HCT116 (cell line): ENCODE results near the gene ROR2. TPM values are rescaled to one million over a fixed set of nuclear protein-coding genes. Genes with fewer than 3 reads are reported as not detected.

ENCODE experiments used
- ATAC-seq: fragments of 200-7000 bp; cut with Tn5 transposase; 2 replicates; pipeline ENCODE4 v1.9.1; 2020; ENCODE audit warnings: mild to moderate bottlenecking, moderate library complexity
- BruUV-seq: library from RNA; stranded (reverse); fragments of 400-500 nt; replicated peaks from 2 replicates; lab custom pipeline; 2021; lab: Mats Ljungman, UMichigan
- CTCF ChIA-PET: fragments of 300-600 bp; sonication (Branson Sonifier 250); formaldehyde crosslinking; loops from one replicate; lab custom pipeline; 2021; ENCODE audit warnings: antibody characterized with exemption; lab: Charles Lee
- POLR2A ChIA-PET: fragments of 300-600, 350-600 bp; sonication (Branson Sonifier 250); formaldehyde crosslinking; loops from one replicate; lab custom pipeline; 2021; ENCODE audit warnings: antibody characterized with exemption; lab: Charles Lee
- RAD21 ChIA-PET, 2 experiments: fragments of 300-600 bp; sonication (Branson Sonifier 250); formaldehyde crosslinking; loops; one replicate each; lab custom pipeline; 2023; ENCODE audit warnings: low total read pairs in 2 of 2; ENCODE audit not compliant: uncharacterized antibody in 2 of 2, unreplicated experiment in 2 of 2, low non-redundant PET in 1 of 2; lab: Charles Lee
- DNase-seq: peaks from one replicate; pipeline ENCODE4 v3.0.0-alpha.2; 2010; ENCODE audit warnings: low read depth, low spot score
- H2AFZ ChIP-seq: fragments of 200-600 bp; shearing (Covaris generic), sonication (generic); 2 replicates; pipeline ENCODE4 v1.6.1; 2017; ENCODE audit warnings: low read depth, mixed run types, mixed read lengths, antibody characterized with exemption, low read length; ENCODE audit not compliant: poor library complexity, severe bottlenecking
- H3K27ac ChIP-seq: 2 replicates; pipeline ENCODE4 v1.5.1; 2012; ENCODE audit warnings: low read depth, low read length
- H3K27me3 ChIP-seq: fragments of 200-600 bp; sonication (generic); 2 replicates; pipeline ENCODE4 v1.6.1; 2016; ENCODE audit warnings: mixed run types, low read length, mixed read lengths; ENCODE audit not compliant: insufficient read depth
- H3K36me3 ChIP-seq, 2 experiments: fragments of 200-500 bp in 1 of 2; fragments of 200-600 bp in 1 of 2; sonication (Bioruptor generic) in 1 of 2; sonication (generic) in 1 of 2; 2 replicates each; pipeline versions ENCODE4 v1.5.1 to v1.6.1; 2014 to 2016; ENCODE audit warnings: low read length in 2 of 2, inconsistent platforms in 1 of 2, mixed read lengths in 1 of 2, mixed run types in 1 of 2; ENCODE audit not compliant: insufficient read depth in 2 of 2, control insufficient read depth in 1 of 2
- H3K4me1 ChIP-seq, 2 experiments: fragments of 200-600 bp in 1 of 2; sonication (generic) in 1 of 2; 2 replicates each; pipeline versions ENCODE4 v1.5.1 to v1.6.1; 2012 to 2017; ENCODE audit warnings: low read length in 2 of 2, inconsistent platforms in 1 of 2, mild to moderate bottlenecking in 1 of 2, mixed read lengths in 1 of 2, mixed run types in 1 of 2, moderate library complexity in 1 of 2; ENCODE audit not compliant: insufficient read depth in 2 of 2, control insufficient read depth in 1 of 2
- H3K4me2 ChIP-seq: fragments of 200-600 bp; sonication (generic); 2 replicates; pipeline ENCODE4 v1.6.1; 2017; ENCODE audit warnings: mixed run types, low read length, mixed read lengths
- H3K4me3 ChIP-seq, 2 experiments: fragments of 200-600 bp in 1 of 2; sonication (generic) in 1 of 2; replicated peaks in 1 of 2; 2 replicates each; pipeline ENCODE4 v1.5.1; 2011 to 2016; ENCODE audit warnings: low read length in 2 of 2, control low read depth in 1 of 2, low read depth in 1 of 2, mild to moderate bottlenecking in 1 of 2, mixed read lengths in 1 of 2, mixed run types in 1 of 2
- H3K79me2 ChIP-seq: fragments of 200-600 bp; sonication (generic); 2 replicates; pipeline ENCODE4 v1.6.1; 2017; ENCODE audit warnings: mild to moderate bottlenecking, mixed run types, low read length, moderate library complexity, mixed read lengths; ENCODE audit not compliant: insufficient read depth
- H3K9ac ChIP-seq: fragments of 200-600 bp; sonication (generic); 2 replicates; pipeline ENCODE4 v1.6.1; 2016; ENCODE audit warnings: low read length, mixed read lengths
- H3K9me2 ChIP-seq: fragments of 200-600 bp; sonication (generic), shearing (Covaris generic); 2 replicates; pipeline ENCODE4 v1.6.1; 2017; ENCODE audit warnings: mixed run types, mild to moderate bottlenecking, moderate library complexity; ENCODE audit not compliant: insufficient read depth
- H3K9me3 ChIP-seq, 2 experiments: fragments of 200-500 bp in 1 of 2; fragments of 200-600 bp in 1 of 2; sonication (Bioruptor generic) in 1 of 2; sonication (generic) in 1 of 2; 2 replicates each; pipeline ENCODE4 v1.6.1; 2014 to 2017; ENCODE audit warnings: low read length in 2 of 2, mixed read lengths in 2 of 2, inconsistent platforms in 1 of 2, low read depth in 1 of 2, mild to moderate bottlenecking in 1 of 2, mixed run types in 1 of 2, moderate library complexity in 1 of 2; ENCODE audit not compliant: control insufficient read depth in 1 of 2, insufficient read depth in 1 of 2
- H4K20me1 ChIP-seq: fragments of 200-600 bp; sonication (generic), shearing (Covaris generic); 2 replicates; pipeline ENCODE4 v1.6.1; 2017; ENCODE audit warnings: mixed run types, mild to moderate bottlenecking, moderate library complexity; ENCODE audit not compliant: insufficient read depth
- ATF3 ChIP-seq: IDR thresholded peaks from 2 replicates; pipeline ENCODE4 v1.6.1; 2012
- CBX3 ChIP-seq: IDR thresholded peaks from 2 replicates; pipeline ENCODE4 v1.6.1; 2012; ENCODE audit warnings: low read depth
- CEBPB ChIP-seq: IDR thresholded peaks from 2 replicates; pipeline ENCODE4 v1.6.1; 2012; ENCODE audit warnings: low read depth
- EGR1 ChIP-seq: IDR thresholded peaks from 2 replicates; pipeline ENCODE4 v1.6.1; 2012; ENCODE audit warnings: low read depth
- ELF1 ChIP-seq: IDR thresholded peaks from 2 replicates; pipeline ENCODE4 v1.6.1; 2012; ENCODE audit warnings: low read depth, borderline replicate concordance
- JUND ChIP-seq: IDR thresholded peaks from 2 replicates; pipeline ENCODE4 v1.6.1; 2012
- MAX ChIP-seq: IDR thresholded peaks from 2 replicates; pipeline ENCODE4 v1.6.1; 2012
- SIN3A ChIP-seq: IDR thresholded peaks from 2 replicates; pipeline ENCODE4 v1.6.1; 2012; ENCODE audit warnings: low read depth
- ZNF274 ChIP-seq: fragments of 200-500 bp; sonication (Bioruptor generic); IDR thresholded peaks from 2 replicates; pipeline ENCODE4 v1.6.1; 2014; ENCODE audit warnings: mild to moderate bottlenecking, low read depth, low read length, inconsistent platforms
- intact Hi-C: fragments of 100-400 bp; cut with micrococcal nuclease; formaldehyde crosslinking; loops from 2 replicates; pipeline ENCODE4 v1.10.0; 2022
- total RNA-seq: library from RNA; stranded (reverse); gene quantifications from one replicate; pipeline ENCODE4 v1.2.1, GENCODE V29; 2021; ENCODE audit not compliant: unreplicated experiment
- TF ChIP-seq, protein P1 (sequence below): IDR thresholded peaks from 2 replicates; pipeline ENCODE4 v1.6.1; 2012; ENCODE audit warnings: low read depth

Gene ROR2
- total RNA-seq, 1 experiment from 2014 or later: 15.7 TPM

DNA sequence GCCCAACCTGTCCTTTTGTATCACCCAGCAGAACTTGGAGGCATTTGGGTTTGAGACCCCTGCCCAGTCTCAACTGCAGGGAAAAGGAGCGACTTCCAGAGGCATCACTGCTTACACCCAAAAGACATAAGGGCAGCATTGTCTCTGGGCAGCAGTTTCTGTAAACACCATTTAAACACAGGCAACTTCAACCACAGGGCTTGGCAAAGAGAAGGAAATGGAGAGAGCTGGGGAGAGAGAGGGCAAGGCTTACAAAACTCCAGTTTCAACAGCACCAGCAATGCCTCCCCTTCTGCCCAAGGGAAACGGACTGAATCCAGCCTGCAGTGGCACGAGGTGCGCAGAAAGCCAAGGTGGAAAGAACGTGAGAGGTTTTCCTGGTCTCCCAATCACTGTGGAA is 147.6 kb downstream of the ROR2 start:
- no peaks in the 10 kb centered on the region for H3K27me3 ChIP-seq
- POLR2A ChIA-PET: no interaction called here
- no TSS peak for BruUV-seq

DNA sequence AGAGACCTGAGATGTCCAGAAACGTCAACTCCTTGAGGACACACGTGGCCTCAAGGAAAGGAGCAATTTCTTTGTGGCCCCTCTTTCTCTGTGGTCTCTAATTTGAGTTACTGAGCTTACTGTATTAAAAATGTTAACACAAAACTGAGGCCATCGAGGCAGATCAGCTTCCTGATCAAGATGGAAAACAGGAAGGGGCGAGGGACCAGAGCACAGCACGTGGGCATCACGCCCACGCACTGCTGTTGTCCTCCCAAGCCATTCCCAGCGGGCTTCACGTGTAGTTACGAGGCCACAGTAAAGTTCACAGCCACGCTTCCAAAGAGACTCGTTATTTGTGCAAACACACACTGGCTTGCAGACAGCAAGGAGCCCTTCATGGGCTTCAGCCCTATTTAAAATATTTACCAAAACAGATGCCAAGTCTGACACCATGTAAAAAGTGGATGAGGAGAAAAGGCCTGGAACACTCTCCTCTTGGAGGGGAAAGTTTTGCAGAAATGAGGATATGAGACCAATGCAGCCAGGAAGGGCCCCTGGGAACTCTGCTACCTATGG is 149.5 kb downstream of the ROR2 start:
- H3K4me2 ChIP-seq: no peak overlapping the region
- no peaks in the 10 kb centered on the region for H3K9me3 ChIP-seq
- no peak overlapping the region for H3K9ac ChIP-seq
- H3K27ac ChIP-seq: no peak overlapping the region
- H3K9me2 ChIP-seq: no peaks in the 10 kb centered on the region
- ATAC-seq (no peak), DNase-seq (no peak)
- BruUV-seq: no TSS peak
- ChIA-PET CTCF (no interaction called here), POLR2A (no interaction called here), RAD21 (no interaction called here)
- no peaks in the 10 kb centered on the region for H3K36me3 ChIP-seq
- H3K4me3 ChIP-seq: no peak overlapping the region
- intact Hi-C loops: no loop called here
- peaks cover 25 to 38% of the 10 kb centered on the region in 2 experiments for H3K4me1 ChIP-seq
- H3K27me3 ChIP-seq: no peaks in the 10 kb centered on the region
- TF ChIP-seq CEBPB: no peak
- TF ChIP-seq ZNF274: no peak
- no peak for TF ChIP-seq CBX3
- no peak for TF ChIP-seq JUND
- no peak for TF ChIP-seq ATF3
- TF ChIP-seq, protein P1, sequence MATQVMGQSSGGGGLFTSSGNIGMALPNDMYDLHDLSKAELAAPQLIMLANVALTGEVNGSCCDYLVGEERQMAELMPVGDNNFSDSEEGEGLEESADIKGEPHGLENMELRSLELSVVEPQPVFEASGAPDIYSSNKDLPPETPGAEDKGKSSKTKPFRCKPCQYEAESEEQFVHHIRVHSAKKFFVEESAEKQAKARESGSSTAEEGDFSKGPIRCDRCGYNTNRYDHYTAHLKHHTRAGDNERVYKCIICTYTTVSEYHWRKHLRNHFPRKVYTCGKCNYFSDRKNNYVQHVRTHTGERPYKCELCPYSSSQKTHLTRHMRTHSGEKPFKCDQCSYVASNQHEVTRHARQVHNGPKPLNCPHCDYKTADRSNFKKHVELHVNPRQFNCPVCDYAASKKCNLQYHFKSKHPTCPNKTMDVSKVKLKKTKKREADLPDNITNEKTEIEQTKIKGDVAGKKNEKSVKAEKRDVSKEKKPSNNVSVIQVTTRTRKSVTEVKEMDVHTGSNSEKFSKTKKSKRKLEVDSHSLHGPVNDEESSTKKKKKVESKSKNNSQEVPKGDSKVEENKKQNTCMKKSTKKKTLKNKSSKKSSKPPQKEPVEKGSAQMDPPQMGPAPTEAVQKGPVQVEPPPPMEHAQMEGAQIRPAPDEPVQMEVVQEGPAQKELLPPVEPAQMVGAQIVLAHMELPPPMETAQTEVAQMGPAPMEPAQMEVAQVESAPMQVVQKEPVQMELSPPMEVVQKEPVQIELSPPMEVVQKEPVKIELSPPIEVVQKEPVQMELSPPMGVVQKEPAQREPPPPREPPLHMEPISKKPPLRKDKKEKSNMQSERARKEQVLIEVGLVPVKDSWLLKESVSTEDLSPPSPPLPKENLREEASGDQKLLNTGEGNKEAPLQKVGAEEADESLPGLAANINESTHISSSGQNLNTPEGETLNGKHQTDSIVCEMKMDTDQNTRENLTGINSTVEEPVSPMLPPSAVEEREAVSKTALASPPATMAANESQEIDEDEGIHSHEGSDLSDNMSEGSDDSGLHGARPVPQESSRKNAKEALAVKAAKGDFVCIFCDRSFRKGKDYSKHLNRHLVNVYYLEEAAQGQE: no peak
- no peak for TF ChIP-seq EGR1
- H3K79me2 ChIP-seq: peaks cover 5% of the 10 kb centered on the region; the same call in 1 of the 2 replicates
- H2AFZ ChIP-seq: no peak overlapping the region
- no peaks in the 10 kb centered on the region for H4K20me1 ChIP-seq

More for the DNA sequence above, 147.6 kb downstream of the ROR2 start:
- no peaks in the 10 kb centered on the region for H3K36me3 ChIP-seq
- TF ChIP-seq SIN3A (no peak), MAX (no peak), ELF1 (no peak)
- peaks cover 15 to 27% of the 10 kb centered on the region in 2 experiments for H3K4me1 ChIP-seq
- H2AFZ ChIP-seq: no peak overlapping the region
- intact Hi-C loops: no loop called here
- ATAC-seq (no peak), DNase-seq (no peak)
- no peak overlapping the region for H3K4me2 ChIP-seq
- no peak overlapping the region for H3K27ac ChIP-seq
- no peak overlapping the region for H3K4me3 ChIP-seq
- no peaks in the 10 kb centered on the region for H4K20me1 ChIP-seq
- no peak overlapping the region for H3K9ac ChIP-seq
- no peaks in the 10 kb centered on the region for H3K9me2 ChIP-seq
- no peaks in the 10 kb centered on the region for H3K9me3 ChIP-seq
- CTCF ChIA-PET: no interaction called here
- peaks cover 5% of the 10 kb centered on the region; the same call in 1 of the 2 replicates for H3K79me2 ChIP-seq
- RAD21 ChIA-PET: no interaction called here
